ENCODE results near the gene C8A.

The C8A gene

GRCh38 chr1:56917356-56917755 is 62.8 kb downstream of the C8A start:
- H3K36me3 Mint-ChIP-seq (ENCODE audit: low read depth) = no peaks in the 10 kb centered on the region
- H3K27me3 Mint-ChIP-seq (ENCODE audit: low read depth) = peaks cover 4% of the 10 kb centered on the region
- no peaks in the 10 kb centered on the region for H3K4me1 Mint-ChIP-seq (ENCODE audit: low read depth)
- no peak overlapping the region for H3K27ac Mint-ChIP-seq
- no peak overlapping the region for H3K4me3 Mint-ChIP-seq
- no peaks in the 10 kb centered on the region for H3K9me3 Mint-ChIP-seq

- Mint-ChIP-seq H3K4me3 (no peak overlapping the region), H3K9me3 (no peaks in the 10 kb centered on the region), H3K27me3 (ENCODE audit: low read depth) (peaks cover 4% of the 10 kb centered on the region), H3K4me1 (ENCODE audit: low read depth) (no peaks in the 10 kb centered on the region), H3K36me3 (ENCODE audit: low read depth) (no peaks in the 10 kb centered on the region), H3K27ac (no peak overlapping the region)
These were observed 66.0 kb downstream of the C8A start for GRCh38 chr1:56920591-56921001.

- Mint-ChIP-seq H3K27ac (no peak overlapping the region), H3K27me3 (ENCODE audit: low read depth) (peaks cover 4% of the 10 kb centered on the region), H3K36me3 (ENCODE audit: low read depth) (no peaks in the 10 kb centered on the region)
These were observed 66.9 kb downstream of the C8A start for GRCh38 chr1:56921479-56921878.

GRCh38 chr1:56922070-56922469 is 67.5 kb downstream of the C8A start:
- H3K4me3 Mint-ChIP-seq = no peak overlapping the region
- H3K27me3 Mint-ChIP-seq (ENCODE audit: low read depth) = peaks cover 4% of the 10 kb centered on the region
- no peaks in the 10 kb centered on the region for H3K4me1 Mint-ChIP-seq (ENCODE audit: low read depth)
- H3K9me3 Mint-ChIP-seq = no peaks in the 10 kb centered on the region
- no peak overlapping the region for H3K27ac Mint-ChIP-seq
- H3K36me3 Mint-ChIP-seq (ENCODE audit: low read depth) = no peaks in the 10 kb centered on the region

More at GRCh38 chr1:56921479-56921878, 66.9 kb downstream of the C8A start:
- Mint-ChIP-seq H3K4me1 (ENCODE audit: low read depth) (no peaks in the 10 kb centered on the region), H3K4me3 (no peak overlapping the region), H3K9me3 (no peaks in the 10 kb centered on the region)

GRCh38 chr1:56922507-56922906 is 67.9 kb downstream of the C8A start:
- no peaks in the 10 kb centered on the region for H3K36me3 Mint-ChIP-seq (ENCODE audit: low read depth)
- H3K4me3 Mint-ChIP-seq = no peak overlapping the region
- H3K27me3 Mint-ChIP-seq (ENCODE audit: low read depth) = peaks cover 4% of the 10 kb centered on the region
- no peak overlapping the region for H3K27ac Mint-ChIP-seq
- H3K9me3 Mint-ChIP-seq = no peaks in the 10 kb centered on the region
- no peaks in the 10 kb centered on the region for H3K4me1 Mint-ChIP-seq (ENCODE audit: low read depth)

GRCh38 chr1:56923201-56923600 is 68.6 kb downstream of the C8A start:
- H3K27ac Mint-ChIP-seq = no peak overlapping the region

GRCh38 chr1:56924116-56924515 is 69.5 kb downstream of the C8A start:
- Mint-ChIP-seq H3K27ac (no peak overlapping the region), H3K9me3 (no peaks in the 10 kb centered on the region), H3K36me3 (ENCODE audit: low read depth) (no peaks in the 10 kb centered on the region), H3K27me3 (ENCODE audit: low read depth) (peaks cover 4% of the 10 kb centered on the region), H3K4me1 (ENCODE audit: low read depth) (no peaks in the 10 kb centered on the region), H3K4me3 (no peak overlapping the region)

More at GRCh38 chr1:56923201-56923600, 68.6 kb downstream of the C8A start:
- Mint-ChIP-seq H3K9me3 (no peaks in the 10 kb centered on the region), H3K36me3 (ENCODE audit: low read depth) (no peaks in the 10 kb centered on the region), H3K27me3 (ENCODE audit: low read depth) (peaks cover 4% of the 10 kb centered on the region), H3K4me3 (no peak overlapping the region), H3K4me1 (ENCODE audit: low read depth) (no peaks in the 10 kb centered on the region)

GRCh38 chr1:56925193-56925592 is 70.6 kb downstream of the C8A start:
- Mint-ChIP-seq H3K27ac (no peak overlapping the region), H3K36me3 (ENCODE audit: low read depth) (no peaks in the 10 kb centered on the region), H3K4me1 (ENCODE audit: low read depth) (no peaks in the 10 kb centered on the region), H3K27me3 (ENCODE audit: low read depth) (peaks cover 4% of the 10 kb centered on the region), H3K4me3 (no peak overlapping the region), H3K9me3 (no peaks in the 10 kb centered on the region)

GRCh38 chr1:56927171-56927570 is 72.6 kb downstream of the C8A start:
- H3K36me3 Mint-ChIP-seq (ENCODE audit: low read depth) = no peaks in the 10 kb centered on the region
- no peaks in the 10 kb centered on the region for H3K4me1 Mint-ChIP-seq (ENCODE audit: low read depth)
- no peak overlapping the region for H3K27ac Mint-ChIP-seq
- H3K9me3 Mint-ChIP-seq = no peaks in the 10 kb centered on the region
- H3K4me3 Mint-ChIP-seq = no peak overlapping the region
- H3K27me3 Mint-ChIP-seq (ENCODE audit: low read depth) = peaks cover 2% of the 10 kb centered on the region

GRCh38 chr1:56927986-56928385 is 73.4 kb downstream of the C8A start:
- no peaks in the 10 kb centered on the region for H3K9me3 Mint-ChIP-seq
- H3K36me3 Mint-ChIP-seq (ENCODE audit: low read depth) = no peaks in the 10 kb centered on the region

GRCh38 chr1:56929492-56929891 is 74.9 kb downstream of the C8A start:
- no peak overlapping the region for H3K4me3 Mint-ChIP-seq
- H3K36me3 Mint-ChIP-seq (ENCODE audit: low read depth) = no peaks in the 10 kb centered on the region

More at GRCh38 chr1:56927986-56928385, 73.4 kb downstream of the C8A start:
- Mint-ChIP-seq H3K4me1 (ENCODE audit: low read depth) (no peaks in the 10 kb centered on the region), H3K27ac (no peak overlapping the region), H3K27me3 (ENCODE audit: low read depth) (no peaks in the 10 kb centered on the region), H3K4me3 (no peak overlapping the region)

GRCh38 chr1:56931211-56931610 is 76.6 kb downstream of the C8A start:
- Mint-ChIP-seq H3K9me3 (no peaks in the 10 kb centered on the region), H3K4me1 (ENCODE audit: low read depth) (no peaks in the 10 kb centered on the region), H3K36me3 (ENCODE audit: low read depth) (no peaks in the 10 kb centered on the region), H3K27me3 (ENCODE audit: low read depth) (no peaks in the 10 kb centered on the region), H3K4me3 (no peak overlapping the region), H3K27ac (no peak overlapping the region)

More at GRCh38 chr1:56929492-56929891, 74.9 kb downstream of the C8A start:
- H3K4me1 Mint-ChIP-seq (ENCODE audit: low read depth) = no peaks in the 10 kb centered on the region
- no peaks in the 10 kb centered on the region for H3K9me3 Mint-ChIP-seq
- no peak overlapping the region for H3K27ac Mint-ChIP-seq
- H3K27me3 Mint-ChIP-seq (ENCODE audit: low read depth) = no peaks in the 10 kb centered on the region

- H3K27ac Mint-ChIP-seq = no peak overlapping the region
- H3K4me3 Mint-ChIP-seq = no peak overlapping the region
- H3K36me3 Mint-ChIP-seq (ENCODE audit: low read depth) = no peaks in the 10 kb centered on the region
- H3K27me3 Mint-ChIP-seq (ENCODE audit: low read depth) = no peaks in the 10 kb centered on the region
- H3K9me3 Mint-ChIP-seq = no peaks in the 10 kb centered on the region
- no peaks in the 10 kb centered on the region for H3K4me1 Mint-ChIP-seq (ENCODE audit: low read depth)
These were observed 77.1 kb downstream of the C8A start for GRCh38 chr1:56931686-56932085.

- Mint-ChIP-seq H3K27ac (no peak overlapping the region), H3K9me3 (no peaks in the 10 kb centered on the region), H3K4me1 (ENCODE audit: low read depth) (no peaks in the 10 kb centered on the region), H3K4me3 (no peak overlapping the region), H3K27me3 (ENCODE audit: low read depth) (no peaks in the 10 kb centered on the region), H3K36me3 (ENCODE audit: low read depth) (no peaks in the 10 kb centered on the region)
These were observed 78.6 kb downstream of the C8A start for GRCh38 chr1:56933161-56933560.

- H3K4me3 Mint-ChIP-seq = no peak overlapping the region
- no peaks in the 10 kb centered on the region for H3K36me3 Mint-ChIP-seq (ENCODE audit: low read depth)
- no peak overlapping the region for H3K27ac Mint-ChIP-seq
- no peaks in the 10 kb centered on the region for H3K27me3 Mint-ChIP-seq (ENCODE audit: low read depth)
- no peaks in the 10 kb centered on the region for H3K9me3 Mint-ChIP-seq
- no peaks in the 10 kb centered on the region for H3K4me1 Mint-ChIP-seq (ENCODE audit: low read depth)
These were observed 79.0 kb downstream of the C8A start for GRCh38 chr1:56933606-56934005.

GRCh38 chr1:56934430-56935060 is 79.9 kb downstream of the C8A start:
- Mint-ChIP-seq H3K9me3 (no peaks in the 10 kb centered on the region), H3K36me3 (ENCODE audit: low read depth) (no peaks in the 10 kb centered on the region), H3K4me3 (no peak overlapping the region), H3K27me3 (ENCODE audit: low read depth) (no peaks in the 10 kb centered on the region), H3K27ac (no peak overlapping the region), H3K4me1 (ENCODE audit: low read depth) (no peaks in the 10 kb centered on the region)

All from T-helper 1 cell treated with Interleukin-12 subunit alpha and Interleukin-12 subunit beta and Interleukin-4 antibody, amounts not matched to agents 30 μg/mL and 1 μg/mL, for 36 hours (primary cell).